Mesendoderm (in vitro differentiated cells): Measurements from ENCODE around the gene CD22.

Experiments used
- DNase-seq: peaks from one replicate; pipeline ENCODE4 v3.0.0; 2013
- H2AK5ac ChIP-seq: 2 replicates; pipeline ENCODE4 v1.6.1; 2013; ENCODE audit warnings: low read length, inconsistent platforms
- H2BK120ac ChIP-seq: 2 replicates; pipeline ENCODE4 v1.6.1; 2013; ENCODE audit warnings: low read depth, mild to moderate bottlenecking, low read length, moderate library complexity, mixed read lengths
- H2BK15ac ChIP-seq: replicated peaks from 2 replicates; pipeline ENCODE4 v1.6.1; 2013; ENCODE audit warnings: low read depth, mild to moderate bottlenecking, moderate library complexity
- H2BK5ac ChIP-seq: 2 replicates; pipeline ENCODE4 v1.6.1; 2013; ENCODE audit warnings: low read length, inconsistent platforms
- H3K18ac ChIP-seq: 2 replicates; pipeline ENCODE4 v1.6.1; 2013; ENCODE audit warnings: mild to moderate bottlenecking, low read length, mixed read lengths
- H3K23ac ChIP-seq: one replicate; pipeline ENCODE4 v1.6.1; 2013; ENCODE audit warnings: low read length
- H3K27ac ChIP-seq: 2 replicates; pipeline ENCODE4 v1.5.1; 2013; ENCODE audit warnings: low read depth, mild to moderate bottlenecking, inconsistent platforms, low read length, moderate library complexity
- H3K27me3 ChIP-seq: 2 replicates; pipeline ENCODE4 v1.6.1; 2013; ENCODE audit warnings: low read length, control low read depth, mild to moderate bottlenecking, inconsistent platforms; ENCODE audit not compliant: insufficient read depth, poor library complexity
- H3K36me3 ChIP-seq: 2 replicates; pipeline ENCODE4 v1.6.1; 2013; ENCODE audit warnings: low read length, inconsistent platforms; ENCODE audit not compliant: control insufficient read depth, insufficient read depth
- H3K4ac ChIP-seq: one replicate; pipeline ENCODE4 v1.6.1; 2013; ENCODE audit warnings: low read depth, mild to moderate bottlenecking, low read length, moderate library complexity
- H3K4me1 ChIP-seq: 2 replicates; pipeline ENCODE4 v1.6.1; 2013; ENCODE audit warnings: low read depth, low read length, inconsistent platforms; ENCODE audit not compliant: control insufficient read depth
- H3K4me2 ChIP-seq: 2 replicates; pipeline ENCODE4 v1.6.1; 2013; ENCODE audit warnings: low read length
- H3K4me3 ChIP-seq: 2 replicates; pipeline ENCODE4 v1.5.1; 2013; ENCODE audit warnings: mild to moderate bottlenecking, low read length
- H3K56ac ChIP-seq: one replicate; pipeline ENCODE4 v1.6.1; 2013; ENCODE audit warnings: low read length
- H3K79me1 ChIP-seq: 2 replicates; pipeline ENCODE4 v1.6.1; 2013; ENCODE audit warnings: low read length, inconsistent platforms
- H3K79me2 ChIP-seq: 2 replicates; pipeline ENCODE4 v1.6.1; 2013; ENCODE audit warnings: mild to moderate bottlenecking, low read length; ENCODE audit not compliant: control insufficient read depth, insufficient read depth
- H3K9ac ChIP-seq: 2 replicates; pipeline ENCODE4 v1.6.1; 2013; ENCODE audit warnings: low read length, inconsistent platforms
- H4K5ac ChIP-seq: one replicate; pipeline ENCODE4 v1.6.1; 2013; ENCODE audit warnings: low read length
- H4K8ac ChIP-seq: one replicate; pipeline ENCODE4 v1.6.1; 2013; ENCODE audit warnings: low read depth, mild to moderate bottlenecking, control low read depth, low read length, moderate library complexity
- WGBS: extraction: QIAGEN DNeasy Blood & Tissue Kit; methylation state at CpG from one replicate; pipeline ENCODE4 v1.1.7; 2013; ENCODE audit warnings: low lambda C conversion rate, missing lambda C conversion rate; ENCODE audit not compliant: insufficient coverage; ENCODE audit errors: extremely low coverage; 5-methylcytosine and 5-hydroxymethylcytosine counted together

The CD22 gene

DNA sequence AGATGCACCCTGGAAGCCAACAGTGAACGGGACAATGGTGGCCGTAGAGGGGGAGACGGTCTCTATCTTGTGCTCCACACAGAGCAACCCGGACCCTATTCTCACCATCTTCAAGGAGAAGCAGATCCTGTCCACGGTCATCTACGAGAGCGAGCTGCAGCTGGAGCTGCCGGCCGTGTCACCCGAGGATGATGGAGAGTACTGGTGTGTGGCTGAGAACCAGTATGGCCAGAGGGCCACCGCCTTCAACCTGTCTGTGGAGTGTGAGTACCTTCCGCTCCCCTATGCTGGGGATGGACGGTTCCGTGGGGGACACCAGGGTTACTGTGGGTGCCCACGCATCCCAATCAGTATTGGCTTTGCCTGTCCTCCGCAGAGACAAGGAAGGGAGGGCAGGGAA, 26.5 kb upstream of the CD22 start:
- no peaks in the 10 kb centered on the region for H3K79me1 ChIP-seq
- no peak for DNase-seq
- no peak overlapping the region for H3K27ac ChIP-seq
- no peak overlapping the region for H3K18ac ChIP-seq
- H3K27me3 ChIP-seq, result no peaks in the 10 kb centered on the region
- no peaks in the 10 kb centered on the region for H3K4me1 ChIP-seq
- no CpG with 5 or more reads among the region's 16 CpGs for WGBS
- no peak overlapping the region for H4K5ac ChIP-seq
- no peak overlapping the region for H3K23ac ChIP-seq
- H2AK5ac ChIP-seq, result no peak overlapping the region
- H4K8ac ChIP-seq, result no peak overlapping the region
- no peak overlapping the region for H3K56ac ChIP-seq
- H3K9ac ChIP-seq, result no peak overlapping the region
- no peak overlapping the region for H2BK15ac ChIP-seq
- no peaks in the 10 kb centered on the region for H3K36me3 ChIP-seq
- H3K4ac ChIP-seq, result no peak overlapping the region
- H2BK120ac ChIP-seq, result no peak overlapping the region
- no peaks in the 10 kb centered on the region for H3K79me2 ChIP-seq
- no peak overlapping the region for H2BK5ac ChIP-seq
- no peak overlapping the region for H3K4me3 ChIP-seq
- no peak overlapping the region for H3K4me2 ChIP-seq

DNA sequence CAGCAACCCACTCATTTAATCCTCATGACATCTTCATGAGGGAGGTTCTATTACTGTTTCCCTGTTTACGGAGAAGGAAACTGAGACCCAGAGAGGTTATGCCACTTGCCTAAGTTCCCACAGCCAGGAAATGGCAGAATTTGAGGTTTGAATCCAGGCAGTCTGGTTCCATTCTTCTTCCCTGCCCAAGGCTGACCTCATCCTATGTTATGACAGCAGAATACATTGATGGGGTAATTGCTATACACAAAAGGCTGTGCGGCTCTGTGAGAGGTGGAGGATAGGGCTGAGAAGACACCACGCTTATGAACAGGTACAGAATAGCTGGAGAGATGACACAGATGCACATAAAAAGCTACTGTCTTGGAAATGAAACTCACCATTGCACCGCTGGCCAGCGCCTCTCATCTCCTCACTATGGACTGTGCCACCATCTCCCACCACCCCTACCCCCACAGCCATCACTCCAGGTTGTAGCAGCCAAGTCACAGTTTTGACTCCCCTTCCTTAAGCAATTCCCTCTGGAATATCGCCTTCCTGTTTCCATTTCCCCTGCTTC, 25.6 kb upstream of the CD22 start:
- Histone ChIP-seq H3K23ac (no peak overlapping the region), H4K8ac (no peak overlapping the region), H3K18ac (no peak overlapping the region), H3K4me3 (no peak overlapping the region), H2BK5ac (no peak overlapping the region), H2BK15ac (no peak overlapping the region), H3K9ac (no peak overlapping the region), H3K56ac (peak overlapping the region; percentile 15), H4K5ac (no peak overlapping the region), H3K4me2 (no peak overlapping the region), H3K27me3 (no peaks in the 10 kb centered on the region), H3K27ac (no peak overlapping the region), H3K4me1 (no peaks in the 10 kb centered on the region), H2AK5ac (no peak overlapping the region), H3K36me3 (no peaks in the 10 kb centered on the region), H3K4ac (no peak overlapping the region), H3K79me1 (no peaks in the 10 kb centered on the region), H2BK120ac (no peak overlapping the region), H3K79me2 (no peaks in the 10 kb centered on the region)
- no CpG with 5 or more reads among the region's 6 CpGs for WGBS
- DNase-seq, result no peak

DNA sequence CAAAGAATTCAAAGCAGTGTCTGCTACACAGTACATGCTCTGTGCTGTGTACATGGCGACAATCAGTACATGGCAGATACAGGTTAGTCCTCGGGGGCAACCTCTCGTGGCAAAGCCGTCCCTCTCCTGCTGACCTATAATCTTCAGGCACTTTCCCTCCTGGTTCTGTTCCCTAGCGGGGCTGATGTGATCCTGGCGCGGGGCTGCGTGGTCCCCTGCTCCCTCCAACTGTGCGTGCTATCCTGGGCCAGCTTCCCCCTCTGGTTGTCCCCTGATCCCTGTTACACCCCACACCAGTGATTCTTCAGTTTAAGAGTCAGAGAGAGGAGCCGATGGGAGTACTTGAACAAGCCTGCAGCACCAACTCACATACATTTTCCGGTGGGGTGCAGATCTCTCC, 25.0 kb upstream of the CD22 start:
- Histone ChIP-seq H3K4me2 (no peak overlapping the region), H4K8ac (no peak overlapping the region), H3K23ac (no peak overlapping the region), H2BK15ac (no peak overlapping the region), H3K36me3 (no peaks in the 10 kb centered on the region), H3K9ac (no peak overlapping the region), H3K18ac (no peak overlapping the region), H3K27ac (no peak overlapping the region), H2BK5ac (no peak overlapping the region), H3K4ac (no peak overlapping the region), H3K79me2 (no peaks in the 10 kb centered on the region), H3K79me1 (no peaks in the 10 kb centered on the region), H3K27me3 (no peaks in the 10 kb centered on the region), H2AK5ac (no peak overlapping the region), H4K5ac (no peak overlapping the region), H2BK120ac (no peak overlapping the region), H3K4me1 (no peaks in the 10 kb centered on the region), H3K56ac (no peak overlapping the region), H3K4me3 (no peak overlapping the region)
- no peak for DNase-seq
- WGBS, result no CpG with 5 or more reads among the region's 11 CpGs

DNA sequence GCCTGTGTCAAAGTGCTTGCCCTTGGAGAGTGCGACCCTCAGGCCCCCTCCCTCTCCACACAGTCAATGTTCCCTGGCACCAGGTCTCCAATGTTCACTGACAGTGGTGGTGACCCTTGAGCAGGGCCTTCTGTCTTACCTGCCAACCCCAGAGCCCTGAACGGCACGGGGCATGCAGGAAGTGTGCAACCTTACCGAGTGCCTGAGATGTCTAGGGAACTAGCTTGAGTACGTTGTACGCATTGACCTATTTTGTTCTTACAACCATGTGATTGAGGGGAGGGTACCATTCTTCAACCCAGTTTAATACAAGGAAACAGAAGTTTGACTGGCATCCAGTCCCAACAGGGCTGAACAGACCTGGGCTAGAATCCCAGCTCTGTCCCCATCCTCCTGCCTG, 23.8 kb upstream of the CD22 start:
- H4K8ac ChIP-seq, result no peak overlapping the region
- H3K4me3 ChIP-seq, result no peak overlapping the region
- H3K79me1 ChIP-seq, result no peaks in the 10 kb centered on the region
- H3K27ac ChIP-seq, result no peak overlapping the region
- no peak overlapping the region for H2AK5ac ChIP-seq
- no peak overlapping the region for H3K18ac ChIP-seq
- no peaks in the 10 kb centered on the region for H3K79me2 ChIP-seq
- no peaks in the 10 kb centered on the region for H3K4me1 ChIP-seq
- H3K36me3 ChIP-seq, result no peaks in the 10 kb centered on the region
- WGBS, result no CpG with 5 or more reads among the region's 6 CpGs
- no peak overlapping the region for H3K9ac ChIP-seq
- no peaks in the 10 kb centered on the region for H3K27me3 ChIP-seq
- no peak overlapping the region for H3K4me2 ChIP-seq
- no peak overlapping the region for H4K5ac ChIP-seq
- no peak overlapping the region for H2BK5ac ChIP-seq
- H2BK15ac ChIP-seq, result no peak overlapping the region
- no peak overlapping the region for H3K56ac ChIP-seq
- no peak overlapping the region for H2BK120ac ChIP-seq
- DNase-seq, result no peak
- H3K4ac ChIP-seq, result no peak overlapping the region
- no peak overlapping the region for H3K23ac ChIP-seq

DNA sequence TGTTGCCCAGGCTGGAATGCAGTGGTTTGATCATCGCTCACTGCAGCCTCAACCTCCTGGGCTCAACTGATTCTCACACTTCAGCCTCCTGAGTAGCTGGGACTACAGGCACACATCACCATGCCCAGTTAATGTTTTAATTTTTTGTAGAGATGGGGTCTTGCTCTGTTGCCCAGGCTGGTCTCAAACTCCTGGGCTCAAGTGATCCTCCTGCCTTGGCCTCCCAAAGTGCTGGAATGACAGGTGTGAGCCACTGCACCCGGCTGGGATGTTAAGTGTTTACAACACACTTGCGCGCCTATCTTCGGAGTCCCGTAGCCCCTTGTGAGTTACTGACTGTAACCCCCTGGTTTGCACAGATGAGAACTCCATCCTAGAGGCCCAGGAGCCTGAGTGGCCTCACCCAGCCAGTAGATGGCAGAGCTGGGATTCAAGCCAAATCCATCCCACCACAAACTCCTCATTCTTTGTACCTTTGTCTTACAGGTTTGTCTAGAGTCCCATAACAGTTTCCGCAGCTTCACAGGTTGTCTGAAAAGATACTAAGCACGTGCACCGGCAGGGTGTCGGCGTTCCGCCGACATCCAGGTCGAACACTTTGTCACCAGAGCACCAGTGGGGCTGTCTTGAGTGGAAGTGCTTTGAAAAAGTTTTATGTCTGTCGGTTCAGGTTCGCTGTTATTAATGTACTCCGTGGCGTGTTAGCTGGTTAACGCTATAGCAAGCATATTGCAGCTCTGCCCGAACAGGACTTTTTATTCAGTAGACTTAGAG, 22.3 kb upstream of the CD22 start:
- Histone ChIP-seq H3K18ac (no peak overlapping the region), H3K56ac (no peak overlapping the region), H4K5ac (no peak overlapping the region), H3K4me3 (no peak overlapping the region), H4K8ac (no peak overlapping the region), H3K4ac (no peak overlapping the region), H3K36me3 (no peaks in the 10 kb centered on the region), H3K4me2 (no peak overlapping the region), H3K27ac (no peak overlapping the region), H2BK5ac (no peak overlapping the region), H3K9ac (no peak overlapping the region), H3K79me1 (no peaks in the 10 kb centered on the region), H2AK5ac (no peak overlapping the region), H2BK120ac (no peak overlapping the region), H2BK15ac (no peak overlapping the region), H3K23ac (no peak overlapping the region), H3K4me1 (no peaks in the 10 kb centered on the region), H3K79me2 (no peaks in the 10 kb centered on the region), H3K27me3 (no peaks in the 10 kb centered on the region)
- WGBS, result no CpG with 5 or more reads among the region's 20 CpGs
- DNase-seq, result peak; percentile 75

DNA sequence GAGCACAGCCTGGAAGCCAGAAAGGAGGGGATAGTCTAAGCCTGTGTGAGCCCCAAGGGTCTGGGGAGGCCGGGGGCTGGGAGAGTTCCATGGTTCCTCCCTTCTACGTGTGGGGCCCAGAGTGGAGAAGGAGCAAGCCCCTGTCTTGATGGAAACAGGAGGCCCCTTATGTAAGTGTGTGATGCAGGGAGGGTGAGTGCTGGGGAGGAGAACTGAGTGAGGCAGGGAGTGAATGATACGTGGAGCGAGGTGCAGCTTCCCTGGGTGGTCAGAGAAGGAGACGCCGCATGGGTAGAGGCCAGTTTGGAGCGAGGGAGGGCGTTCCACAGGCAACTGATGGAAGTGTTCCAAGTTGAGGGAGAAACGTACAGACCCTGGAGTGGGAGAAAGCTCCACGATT, 21.1 kb upstream of the CD22 start:
- Histone ChIP-seq H3K4me3 (no peak overlapping the region), H3K79me1 (no peaks in the 10 kb centered on the region), H3K18ac (no peak overlapping the region), H4K8ac (no peak overlapping the region), H3K79me2 (no peaks in the 10 kb centered on the region), H2BK15ac (no peak overlapping the region), H3K27ac (no peak overlapping the region), H3K4me1 (no peaks in the 10 kb centered on the region), H3K9ac (no peak overlapping the region), H4K5ac (no peak overlapping the region), H3K4ac (no peak overlapping the region), H3K36me3 (no peaks in the 10 kb centered on the region), H2AK5ac (no peak overlapping the region), H3K4me2 (no peak overlapping the region), H3K27me3 (no peaks in the 10 kb centered on the region), H2BK120ac (no peak overlapping the region), H3K56ac (no peak overlapping the region), H3K23ac (no peak overlapping the region), H2BK5ac (no peak overlapping the region)
- no CpG with 5 or more reads among the region's 10 CpGs for WGBS
- DNase-seq, result no peak
